ENCODE measurements around the gene SLC31A1. TPM values are rescaled to one million over a fixed set of nuclear protein-coding genes. Genes with fewer than 3 reads are reported as not detected.
A peak's percentile ranks its signal among the peaks of the same experiment; 100 is the strongest.

SLC31A1 gene
- 11.4 TPM for total RNA-seq
- long read RNA-seq, full-length matches to known transcripts, result 12 of 17 reads
- long read RNA-seq, partial matches to known transcripts, result 2 of 17 reads
- long read RNA-seq, other reads (novel, unspliced or antisense), result 3 of 17 reads

GRCh38 chr9:113221003-113221799 lies at the start of gene SLC31A1, which contains the start of gene FKBP15:
TSS of gene SLC31A1 (plus strand) at chr9:113221544. CDS start at chr9:113256149, 34,605 bp downstream.
TSS of gene FKBP15 (minus strand) at chr9:113221277. CDS start at chr9:113221243, 34 bp downstream.
- intact Hi-C loops (cut with micrococcal nuclease), result no loop called here

GRCh38 chr9:113173341-113173740 lies 48.0 kb upstream of the SLC31A1 start:
- intact Hi-C loops (cut with micrococcal nuclease), result no loop called here
- ATAC-seq (no peak), DNase-seq (no peak)

More at GRCh38 chr9:113221003-113221799, at the start of gene SLC31A1, which contains the start of gene FKBP15:
- ATAC-seq (peak; percentile 99), DNase-seq (peak; percentile 99)

GRCh38 chr9:113176803-113177202 lies 44.5 kb upstream of the SLC31A1 start:
- intact Hi-C loops (cut with micrococcal nuclease), result no loop called here
- DNase-seq, result no peak

GRCh38 chr9:113177251-113177650 lies 44.1 kb upstream of the SLC31A1 start:
- intact Hi-C loops (cut with micrococcal nuclease), result no loop called here
- no peak for ATAC-seq

More at GRCh38 chr9:113176803-113177202, 44.5 kb upstream of the SLC31A1 start:
- ATAC-seq, result no peak

GRCh38 chr9:113178087-113178486 lies 43.3 kb upstream of the SLC31A1 start:
- no peak for DNase-seq
- ATAC-seq, result no peak
- intact Hi-C loops (cut with micrococcal nuclease), result no loop called here

More at GRCh38 chr9:113177251-113177650, 44.1 kb upstream of the SLC31A1 start:
- DNase-seq, result no peak

GRCh38 chr9:113179839-113180238 lies 41.5 kb upstream of the SLC31A1 start:
- DNase-seq (no peak), ATAC-seq (peak; percentile 88)
- intact Hi-C loops (cut with micrococcal nuclease), result no loop called here

- intact Hi-C loops (cut with micrococcal nuclease), result no loop called here
- no peak for DNase-seq
- no peak for ATAC-seq
These were observed 40.2 kb upstream of the SLC31A1 start for GRCh38 chr9:113181165-113181564.

GRCh38 chr9:113183956-113184488 lies 37.3 kb upstream of the SLC31A1 start:
- ATAC-seq (no peak), DNase-seq (no peak)
- intact Hi-C loops (cut with micrococcal nuclease), result no loop called here

GRCh38 chr9:113184539-113184938 lies 36.8 kb upstream of the SLC31A1 start:
- DNase-seq (no peak), ATAC-seq (no peak)
- intact Hi-C loops (cut with micrococcal nuclease), result no loop called here

GRCh38 chr9:113185271-113185670 lies 36.1 kb upstream of the SLC31A1 start:
- DNase-seq (no peak), ATAC-seq (no peak)
- intact Hi-C loops (cut with micrococcal nuclease), result no loop called here

GRCh38 chr9:113186137-113186755 lies 35.1 kb upstream of the SLC31A1 start:
- no peak for DNase-seq
- intact Hi-C loops (cut with micrococcal nuclease), result no loop called here
- no peak for ATAC-seq

GRCh38 chr9:113187929-113188595 lies 33.3 kb upstream of the SLC31A1 start:
- peak; percentile 92 for ATAC-seq
- intact Hi-C loops (cut with micrococcal nuclease), result no loop called here
- DNase-seq, result peak; percentile 43

- ATAC-seq (no peak), DNase-seq (no peak)
- intact Hi-C loops (cut with micrococcal nuclease), result no loop called here
These were observed 28.9 kb upstream of the SLC31A1 start for GRCh38 chr9:113192455-113192854.

GRCh38 chr9:113199683-113200329 lies 21.5 kb upstream of the SLC31A1 start:
- intact Hi-C loops (cut with micrococcal nuclease), result no loop called here
- no peak for DNase-seq
- no peak for ATAC-seq

- ATAC-seq (no peak), DNase-seq (no peak)
These were observed 15.9 kb upstream of the SLC31A1 start for GRCh38 chr9:113205432-113205831.

GRCh38 chr9:113205861-113206260 lies 15.5 kb upstream of the SLC31A1 start:
- no peak for ATAC-seq
- intact Hi-C loops (cut with micrococcal nuclease), result no loop called here
- no peak for DNase-seq

More at GRCh38 chr9:113205432-113205831, 15.9 kb upstream of the SLC31A1 start:
- intact Hi-C loops (cut with micrococcal nuclease), result no loop called here

- intact Hi-C loops (cut with micrococcal nuclease), result no loop called here
- DNase-seq (no peak), ATAC-seq (no peak)
These were observed 10.5 kb upstream of the SLC31A1 start for GRCh38 chr9:113210815-113211214.

GRCh38 chr9:113215132-113215531 lies 6.2 kb upstream of the SLC31A1 start:
- DNase-seq (no peak), ATAC-seq (no peak)
- intact Hi-C loops (cut with micrococcal nuclease), result no loop called here

GRCh38 chr9:113216406-113216805 lies 4.9 kb upstream of the SLC31A1 start:
- intact Hi-C loops (cut with micrococcal nuclease), result no loop called here
- no peak for ATAC-seq

More at GRCh38 chr9:113216406-113216805, 4.9 kb upstream of the SLC31A1 start:
- no peak for DNase-seq
